Peyer's patch (tissue), 4 donors: ENCODE data around the gene GNAS. TPM values are rescaled to one million over a fixed set of nuclear protein-coding genes. Genes with fewer than 3 reads are reported as not detected.

ENCODE experiments used
- DNase-seq, 3 donors: peaks; one replicate each; pipeline ENCODE4 v3.0.0-alpha.2; 2017 to 2019
- H3K27ac ChIP-seq, 4 donors: fragments of 200-600 bp; sonication (generic); one replicate each; pipeline ENCODE4 v1.5.1; 2016 to 2019
- H3K27me3 ChIP-seq, 2 donors: fragments of 200-600 bp; sonication (generic); one replicate each; pipeline ENCODE4 v1.5.1; 2019
- H3K36me3 ChIP-seq, 3 donors: fragments of 200-600 bp; sonication (generic); one replicate each; pipeline ENCODE4 v1.5.1; 2016 to 2019
- H3K4me1 ChIP-seq, 4 donors: fragments of 200-600 bp; sonication (generic); one replicate each; pipeline ENCODE4 v1.5.1; 2016 to 2019
- H3K4me3 ChIP-seq, 4 donors: fragments of 200-600 bp; sonication (generic); 1 replicate in 3 of 4; 2 replicates in 1 of 4; pipeline ENCODE4 v1.5.1; 2016 to 2019; ENCODE audit warnings: mild to moderate bottlenecking in 1 of 4
- H3K9me3 ChIP-seq, 4 donors: fragments of 200-600 bp; sonication (generic); one replicate each; pipeline ENCODE4 v1.5.1; 2016 to 2019; ENCODE audit warnings: mild to moderate bottlenecking in 1 of 4
- POLR2A ChIP-seq, 2 donors: fragments of 450-650 bp; IDR thresholded peaks; one replicate each; pipeline ENCODE4 v1.5.1; 2017; ENCODE audit warnings: antibody characterized with exemption in 2 of 2, mild to moderate bottlenecking in 2 of 2, moderate library complexity in 2 of 2
- total RNA-seq, 4 donors: library from RNA; depleted of rRNA; stranded (reverse); fragments of >200 nt; gene quantifications; one replicate each; pipeline ENCODE4 v1.1.0, GENCODE V29; 2016
- TF ChIP-seq, protein P1 (sequence below), 6 experiments: fragments of 450-650 bp in 4 of 6; fragments of 200-600 bp in 2 of 6; sonication (generic) in 1 of 6; IDR thresholded peaks; one replicate each; pipeline ENCODE4 v1.5.1; 2017 to 2019; ENCODE audit warnings: antibody characterized with exemption in 6 of 6, mild to moderate bottlenecking in 3 of 6, moderate library complexity in 1 of 6

Gene GNAS
- total RNA-seq, 4 donors from 2014 or later = 382 to 889 (median 658) TPM

DNA sequence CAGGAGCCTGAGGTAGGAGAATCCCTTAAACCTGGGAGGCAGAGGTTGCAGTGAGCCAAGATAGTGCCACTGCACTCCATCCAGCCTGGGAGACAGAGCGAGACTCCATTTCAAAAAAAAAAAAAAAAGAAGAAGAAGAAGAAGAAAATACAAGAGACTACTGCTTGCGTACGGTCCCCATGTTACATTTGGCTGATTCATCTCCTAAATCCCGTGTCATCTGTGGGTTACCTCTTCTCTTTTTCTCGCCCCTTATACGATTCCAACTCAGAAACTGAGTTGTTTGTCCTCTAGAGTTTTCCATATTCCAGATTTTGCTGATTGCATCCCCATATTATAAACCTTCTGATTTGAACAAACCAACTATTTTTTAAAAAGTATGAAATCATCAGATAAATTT is 66.1 kb downstream of the GNAS start:
- H3K36me3 ChIP-seq = no peaks in the 10 kb centered on the region
- no peaks in the 10 kb centered on the region for H3K9me3 ChIP-seq
- no peak for TF ChIP-seq POLR2A (IDR thresholded peaks at IDR 0.05)
- TF ChIP-seq, protein P1, sequence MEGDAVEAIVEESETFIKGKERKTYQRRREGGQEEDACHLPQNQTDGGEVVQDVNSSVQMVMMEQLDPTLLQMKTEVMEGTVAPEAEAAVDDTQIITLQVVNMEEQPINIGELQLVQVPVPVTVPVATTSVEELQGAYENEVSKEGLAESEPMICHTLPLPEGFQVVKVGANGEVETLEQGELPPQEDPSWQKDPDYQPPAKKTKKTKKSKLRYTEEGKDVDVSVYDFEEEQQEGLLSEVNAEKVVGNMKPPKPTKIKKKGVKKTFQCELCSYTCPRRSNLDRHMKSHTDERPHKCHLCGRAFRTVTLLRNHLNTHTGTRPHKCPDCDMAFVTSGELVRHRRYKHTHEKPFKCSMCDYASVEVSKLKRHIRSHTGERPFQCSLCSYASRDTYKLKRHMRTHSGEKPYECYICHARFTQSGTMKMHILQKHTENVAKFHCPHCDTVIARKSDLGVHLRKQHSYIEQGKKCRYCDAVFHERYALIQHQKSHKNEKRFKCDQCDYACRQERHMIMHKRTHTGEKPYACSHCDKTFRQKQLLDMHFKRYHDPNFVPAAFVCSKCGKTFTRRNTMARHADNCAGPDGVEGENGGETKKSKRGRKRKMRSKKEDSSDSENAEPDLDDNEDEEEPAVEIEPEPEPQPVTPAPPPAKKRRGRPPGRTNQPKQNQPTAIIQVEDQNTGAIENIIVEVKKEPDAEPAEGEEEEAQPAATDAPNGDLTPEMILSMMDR (IDR thresholded peaks at IDR 0.05) = no peak
- no peaks in the 10 kb centered on the region for H3K4me1 ChIP-seq
- no peak overlapping the region for H3K27ac ChIP-seq
- no peak overlapping the region for H3K4me3 ChIP-seq
- no peaks in the 10 kb centered on the region for H3K27me3 ChIP-seq
- no peak for DNase-seq

DNA sequence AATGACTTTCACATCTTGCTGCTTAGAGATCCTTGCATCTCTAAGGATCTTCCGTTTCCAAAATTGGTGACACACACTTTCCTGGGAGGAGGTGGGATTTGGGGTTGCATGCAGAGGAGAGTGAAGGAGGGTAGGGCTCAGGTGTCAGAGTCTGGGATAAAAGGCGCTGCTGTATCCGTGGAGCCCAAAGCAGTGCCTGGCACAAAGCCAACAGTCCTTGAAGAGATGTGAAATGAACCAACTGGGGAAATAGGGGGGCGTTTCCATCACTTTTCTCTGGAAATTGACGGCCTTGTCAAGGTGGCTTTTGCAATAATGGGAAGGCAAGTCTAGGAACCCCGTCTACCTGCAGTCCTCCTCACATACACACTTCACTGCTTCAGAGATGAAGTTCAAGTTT is 69.0 kb downstream of the GNAS start:
- H3K4me3 ChIP-seq = no peak overlapping the region
- TF ChIP-seq, protein P1 (IDR thresholded peaks at IDR 0.05) = no peak
- no peak for TF ChIP-seq POLR2A (IDR thresholded peaks at IDR 0.05)
- no peaks in the 10 kb centered on the region for H3K4me1 ChIP-seq
- no peak overlapping the region for H3K27ac ChIP-seq
- H3K36me3 ChIP-seq = no peaks in the 10 kb centered on the region
- no peaks in the 10 kb centered on the region for H3K27me3 ChIP-seq
- DNase-seq = no peak
- no peaks in the 10 kb centered on the region for H3K9me3 ChIP-seq

DNA sequence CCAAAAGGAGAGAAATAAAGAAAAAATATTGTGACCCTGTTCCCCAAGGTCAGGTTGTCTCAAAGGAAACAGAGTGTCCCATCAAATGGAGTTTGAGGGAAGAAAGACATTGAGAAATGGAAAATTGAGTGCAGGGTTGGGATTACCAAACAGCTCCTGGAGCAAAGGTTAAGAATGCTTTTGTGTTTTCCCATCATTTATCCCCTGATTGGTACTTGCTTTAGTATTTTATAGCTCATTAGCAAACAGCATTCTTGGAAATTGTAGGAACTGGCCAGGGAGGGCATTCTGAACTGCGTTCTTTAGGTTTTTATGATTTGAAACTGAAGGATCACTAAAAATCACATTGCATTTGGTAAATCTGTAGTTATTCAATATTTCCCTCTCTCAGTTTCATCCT is 69.5 kb downstream of the GNAS start:
- Histone ChIP-seq H3K4me3 (no peak overlapping the region), H3K27ac (no peak overlapping the region), H3K4me1 (no peaks in the 10 kb centered on the region), H3K36me3 (no peaks in the 10 kb centered on the region), H3K27me3 (no peaks in the 10 kb centered on the region), H3K9me3 (no peaks in the 10 kb centered on the region)
- no peak for TF ChIP-seq POLR2A (IDR thresholded peaks at IDR 0.05)
- TF ChIP-seq, protein P1 (IDR thresholded peaks at IDR 0.05) = no peak
- no peak for DNase-seq

DNA sequence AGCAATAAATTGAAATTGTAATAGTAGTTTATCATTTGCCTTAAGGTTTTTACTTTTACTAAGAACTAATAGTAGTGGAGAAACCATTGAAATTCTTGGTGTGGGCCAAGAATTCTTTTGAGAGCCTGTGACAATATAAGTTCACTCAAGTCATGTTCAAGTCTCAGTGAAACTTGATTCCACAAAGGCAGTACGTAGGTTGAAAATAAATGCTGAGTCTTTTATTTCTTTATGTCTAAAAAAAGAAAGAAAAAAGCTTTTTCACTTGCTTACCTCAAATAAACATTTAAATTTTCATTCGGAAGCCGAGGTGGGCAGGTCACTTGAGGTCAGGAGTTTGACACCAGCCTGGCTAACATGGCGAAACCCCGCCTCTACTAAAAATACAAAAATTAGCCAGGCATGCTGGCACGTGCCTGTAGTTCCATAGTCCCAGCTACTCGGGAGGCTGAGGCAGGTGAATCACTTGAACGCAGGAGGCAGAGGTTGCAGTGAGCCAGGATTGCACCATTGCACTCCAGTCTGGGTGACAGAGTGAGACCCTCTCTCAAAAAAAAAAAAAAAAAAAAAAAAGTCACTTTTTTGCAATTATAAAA is 70.7 kb downstream of the GNAS start:
- H3K36me3 ChIP-seq = no peaks in the 10 kb centered on the region

DNA sequence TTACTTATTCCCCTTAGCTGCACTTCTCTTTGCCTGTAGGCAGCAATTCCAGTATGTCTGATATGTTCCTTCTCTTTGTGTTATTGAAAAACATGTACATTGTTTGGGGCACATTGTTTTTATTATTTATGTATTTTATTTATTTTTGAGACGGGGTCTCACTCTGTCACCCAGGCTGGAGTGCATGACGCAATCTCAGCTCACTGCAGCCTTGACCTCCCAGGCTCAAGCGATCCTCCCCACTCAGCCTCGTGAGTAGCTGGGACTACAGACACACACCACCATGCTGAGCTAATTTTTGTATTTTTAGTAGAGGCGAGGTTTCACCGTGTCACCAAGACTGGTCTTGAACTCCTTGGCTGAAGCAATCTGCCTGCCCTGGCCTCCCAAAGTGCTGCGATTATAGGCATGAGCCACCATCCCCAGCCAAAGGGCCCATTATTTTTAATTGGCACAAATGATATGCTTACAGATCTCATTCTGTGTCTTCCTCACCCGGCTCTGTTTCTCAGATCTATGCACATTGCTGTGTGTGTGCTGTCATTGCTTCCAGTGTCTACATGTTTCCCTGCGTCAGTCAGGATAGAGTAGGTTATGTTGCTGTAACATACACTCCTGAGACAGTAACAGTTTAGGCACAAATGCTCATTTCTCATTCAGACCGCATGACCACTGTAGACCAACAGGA is 74.4 kb downstream of the GNAS start:
- no peak overlapping the region for H3K27ac ChIP-seq

More for the DNA sequence above, 70.7 kb downstream of the GNAS start:
- Histone ChIP-seq H3K27me3 (no peaks in the 10 kb centered on the region), H3K4me3 (no peak overlapping the region), H3K4me1 (no peaks in the 10 kb centered on the region), H3K9me3 (no peaks in the 10 kb centered on the region), H3K27ac (no peak overlapping the region)
- TF ChIP-seq POLR2A (IDR thresholded peaks at IDR 0.05) = no peak
- TF ChIP-seq, protein P1 (IDR thresholded peaks at IDR 0.05) = no peak
- no peak for DNase-seq

More for the DNA sequence above, 74.4 kb downstream of the GNAS start:
- Histone ChIP-seq H3K36me3 (no peaks in the 10 kb centered on the region), H3K9me3 (no peaks in the 10 kb centered on the region), H3K27me3 (no peaks in the 10 kb centered on the region), H3K4me1 (no peaks in the 10 kb centered on the region), H3K4me3 (no peak overlapping the region)
- no peak for DNase-seq
- no peak for TF ChIP-seq POLR2A (IDR thresholded peaks at IDR 0.05)
- TF ChIP-seq, protein P1 (IDR thresholded peaks at IDR 0.05) = no peak
